PC-9 (cell line): ENCODE results near the gene CTDSP1. TPM values are rescaled to one million over a fixed set of nuclear protein-coding genes. Genes with fewer than 3 reads are reported as not detected.

Experiments used
- BruUV-seq: library from RNA; stranded (reverse); fragments of 400-500 nt; replicated peaks from 2 replicates; lab custom pipeline; 2021; lab: Mats Ljungman, UMichigan
- CTCF ChIA-PET: fragments of 300-600 bp; sonication (Branson Sonifier 250); formaldehyde crosslinking; loops from one replicate; lab custom pipeline; 2022; ENCODE audit warnings: antibody characterized with exemption; lab: Charles Lee
- POLR2A ChIA-PET: fragments of 300-600 bp; sonication (Branson Sonifier 250); formaldehyde crosslinking; loops from one replicate; lab custom pipeline; 2022; ENCODE audit warnings: antibody characterized with exemption; ENCODE audit not compliant: unreplicated experiment; lab: Charles Lee
- DNase-seq, 2 experiments: peaks; one replicate each; pipeline versions ENCODE4 v3.0.0 to v3.0.0-alpha.2; 2015 to 2022; ENCODE audit warnings: mixed read lengths in 1 of 2
- H2AFZ ChIP-seq: fragments of 200-600 bp; sonication (generic); 2 replicates; pipeline ENCODE4 v1.8.1; 2017; ENCODE audit warnings: antibody characterized with exemption
- H3F3A ChIP-seq: fragments of 200-600 bp; sonication (generic); 2 replicates; pipeline ENCODE4 v1.8.1; 2017; ENCODE audit warnings: antibody characterized with exemption, mild to moderate bottlenecking, low read depth; ENCODE audit not compliant: insufficient read depth
- H3K27ac ChIP-seq: fragments of 200-600 bp; sonication (generic); 2 replicates; pipeline ENCODE4 v1.6.1; 2016; ENCODE audit warnings: mixed run types
- H3K27me3 ChIP-seq: fragments of 200-600 bp; sonication (generic); 2 replicates; pipeline ENCODE4 v1.6.1; 2016; ENCODE audit warnings: low read depth, mixed run types; ENCODE audit not compliant: insufficient read depth
- H3K36me3 ChIP-seq: fragments of 200-600 bp; sonication (generic); 2 replicates; pipeline ENCODE4 v1.6.1; 2016; ENCODE audit warnings: low read depth, mixed run types
- H3K4me1 ChIP-seq: fragments of 200-600 bp; sonication (generic); replicated peaks from 2 replicates; pipeline ENCODE4 v1.6.1; 2016; ENCODE audit warnings: mixed run types; ENCODE audit not compliant: insufficient read depth
- H3K4me2 ChIP-seq: fragments of 200-600 bp; sonication (generic); 2 replicates; pipeline ENCODE4 v1.6.1; 2017; ENCODE audit warnings: mixed run types
- H3K4me3 ChIP-seq: fragments of 200-600 bp; sonication (generic); 2 replicates; pipeline ENCODE4 v1.6.1; 2016; ENCODE audit warnings: mixed run types
- H3K79me2 ChIP-seq: fragments of 200-600 bp; sonication (generic); 2 replicates; pipeline ENCODE4 v1.6.1; 2017; ENCODE audit warnings: low read depth, mixed run types
- H3K9me2 ChIP-seq: fragments of 200-600 bp; sonication (generic); 2 replicates; pipeline ENCODE4 v1.8.1; 2017; ENCODE audit warnings: mild to moderate bottlenecking; ENCODE audit not compliant: insufficient read depth
- H3K9me3 ChIP-seq: fragments of 200-600 bp; sonication (generic); 2 replicates; pipeline ENCODE4 v1.8.1; 2016; ENCODE audit warnings: low read depth; ENCODE audit not compliant: insufficient read depth
- H4K20me1 ChIP-seq: fragments of 200-600 bp; sonication (generic); 2 replicates; pipeline ENCODE4 v1.8.1; 2017; ENCODE audit not compliant: insufficient read depth
- CTCF ChIP-seq: fragments of 200-600 bp; sonication (generic); conservative IDR thresholded peaks from 2 replicates; pipeline ENCODE4 v1.6.1; 2017; ENCODE audit warnings: mixed run types, antibody characterized with exemption, mild to moderate bottlenecking, moderate library complexity
- EZH2 ChIP-seq: fragments of 200-600 bp; sonication (generic); IDR thresholded peaks from 2 replicates; pipeline ENCODE4 v1.8.0; 2017; ENCODE audit warnings: antibody characterized with exemption, low read depth
- intact Hi-C: fragments of 100-400 bp; cut with micrococcal nuclease; formaldehyde crosslinking; loops from one replicate; pipeline ENCODE4 v1.10.0; 2022; ENCODE audit not compliant: unreplicated experiment
- total RNA-seq: library from RNA; stranded (reverse); gene quantifications from 2 replicates; pipeline ENCODE4 v1.2.3, GENCODE V29; 2021

Gene CTDSP1
- total RNA-seq, 1 experiment from 2014 or later: 61.8 TPM

GRCh38 chr2:218382785-218383184, 16.9 kb upstream of the CTDSP1 start:
- no peak overlapping the region for H3K4me3 ChIP-seq
- no peak overlapping the region for H3K4me2 ChIP-seq
- no peaks in the 10 kb centered on the region for H3K9me2 ChIP-seq
- ChIA-PET CTCF (interaction anchor here (0.5 kb wide), 1 partner anchor 348 kb away, joined by 7 read pairs; no protein-coding TSS in a partner anchor), POLR2A (no interaction called here)
- no peak for TF ChIP-seq EZH2
- no peak for TF ChIP-seq CTCF
- no peaks in the 10 kb centered on the region for H3K27me3 ChIP-seq
- H3K36me3 ChIP-seq: no peaks in the 10 kb centered on the region
- H3K4me1 ChIP-seq: no peaks in the 10 kb centered on the region
- no TSS peak for BruUV-seq
- no peaks in the 10 kb centered on the region for H3F3A ChIP-seq
- no peaks in the 10 kb centered on the region for H3K79me2 ChIP-seq
- H3K9me3 ChIP-seq: no peaks in the 10 kb centered on the region
- no peaks in the 10 kb centered on the region for H4K20me1 ChIP-seq
- intact Hi-C loops: no loop called here
- no peak overlapping the region for H2AFZ ChIP-seq
- no peak overlapping the region for H3K27ac ChIP-seq
- no peak for DNase-seq

- ChIA-PET CTCF (interaction anchor here (0.5 kb wide), 1 partner anchor 226 kb away, joined by 3 read pairs; no protein-coding TSS in a partner anchor), POLR2A (interaction anchor here (0.7 kb wide), 1 partner anchor 9 kb away, joined by 4 read pairs; no protein-coding TSS in a partner anchor)
- H3K9me2 ChIP-seq: no peaks in the 10 kb centered on the region
- no peaks in the 10 kb centered on the region for H3K4me1 ChIP-seq
- DNase-seq: no peak
- H3K4me2 ChIP-seq: no peak overlapping the region
- no peaks in the 10 kb centered on the region for H3K9me3 ChIP-seq
- H3K27me3 ChIP-seq: no peaks in the 10 kb centered on the region
- no peaks in the 10 kb centered on the region for H3F3A ChIP-seq
- no peaks in the 10 kb centered on the region for H4K20me1 ChIP-seq
- BruUV-seq: no TSS peak
- no peak overlapping the region for H2AFZ ChIP-seq
- no peak for TF ChIP-seq CTCF
- TF ChIP-seq EZH2: no peak
- no peaks in the 10 kb centered on the region for H3K79me2 ChIP-seq
- no peak overlapping the region for H3K4me3 ChIP-seq
- intact Hi-C loops: no loop called here
- H3K27ac ChIP-seq: no peak overlapping the region
- no peaks in the 10 kb centered on the region for H3K36me3 ChIP-seq
These were observed 15.7 kb upstream of the CTDSP1 start for GRCh38 chr2:218383892-218384519.

- no peak overlapping the region for H3K27ac ChIP-seq
- ChIA-PET POLR2A (no interaction called here), CTCF (no interaction called here)
- no peaks in the 10 kb centered on the region for H4K20me1 ChIP-seq
- no peak for DNase-seq
- H3K4me2 ChIP-seq: no peak overlapping the region
- no peak overlapping the region for H3K4me3 ChIP-seq
- no peak for TF ChIP-seq EZH2
- no peak for TF ChIP-seq CTCF
- no peaks in the 10 kb centered on the region for H3K4me1 ChIP-seq
- H3K9me3 ChIP-seq: no peaks in the 10 kb centered on the region
- intact Hi-C loops: no loop called here
- H3F3A ChIP-seq: no peaks in the 10 kb centered on the region
- no peaks in the 10 kb centered on the region for H3K36me3 ChIP-seq
- no peaks in the 10 kb centered on the region for H3K27me3 ChIP-seq
- no peaks in the 10 kb centered on the region for H3K9me2 ChIP-seq
- BruUV-seq: no TSS peak
- H3K79me2 ChIP-seq: no peaks in the 10 kb centered on the region
- H2AFZ ChIP-seq: no peak overlapping the region
These were observed 14.7 kb upstream of the CTDSP1 start for GRCh38 chr2:218384975-218385374.
